Activated CD8-positive, alpha-beta memory T cell treated with anti-CD3 and anti-CD28 coated beads, Interleukin-2, amount 10 ng/mL, durations not matched to agents 7 days and 5 days (primary cell): ENCODE measurements around the gene FCAR. TPM values are rescaled to one million over a fixed set of nuclear protein-coding genes. Genes with fewer than 3 reads are reported as not detected.
"Not testable (repeated sequence)": the region's sequence is repeated elsewhere in the genome, so short reads cannot be mapped to it uniquely, and the experiment has no call there.

Source experiments
- ATAC-seq: fragments of 150-1000 bp; cut with Tn5 transposase; one replicate; pipeline ENCODE4 v1.10.0; 2021; ENCODE audit warnings: moderate library complexity
- CTCF ChIA-PET: fragments of 350-600 bp; sonication (Branson Sonifier 250); formaldehyde crosslinking; loops from one replicate; lab custom pipeline; 2021; ENCODE audit warnings: antibody characterized with exemption; lab: Charles Lee
- DNase-seq: peaks from one replicate; pipeline ENCODE4 v3.0.0-alpha.2; 2020
- H3K27ac Mint-ChIP-seq: one replicate; pipeline ENCODE4 v1.8.0; 2021; ENCODE audit warnings: mild to moderate bottlenecking, mixed read lengths
- H3K27me3 Mint-ChIP-seq: one replicate; pipeline ENCODE4 v1.8.0; 2021; ENCODE audit warnings: mixed read lengths
- H3K36me3 Mint-ChIP-seq: one replicate; pipeline ENCODE4 v1.8.0; 2021; ENCODE audit warnings: mild to moderate bottlenecking, mixed read lengths
- H3K4me1 Mint-ChIP-seq: one replicate; pipeline ENCODE4 v1.8.0; 2021; ENCODE audit warnings: mixed read lengths
- H3K4me3 Mint-ChIP-seq: one replicate; pipeline ENCODE4 v1.8.0; 2021; ENCODE audit warnings: mild to moderate bottlenecking, moderate library complexity, mixed read lengths
- H3K9me3 Mint-ChIP-seq: one replicate; pipeline ENCODE4 v1.8.0; 2022; ENCODE audit warnings: low read depth, mixed read lengths
- total RNA-seq, 2 experiments: library from RNA; stranded (reverse); gene quantifications; one replicate each; pipeline ENCODE4 v1.2.3, GENCODE V29; 2021

Gene FCAR
- total RNA-seq, 2 experiments from 2014 or later = not detected

DNA sequence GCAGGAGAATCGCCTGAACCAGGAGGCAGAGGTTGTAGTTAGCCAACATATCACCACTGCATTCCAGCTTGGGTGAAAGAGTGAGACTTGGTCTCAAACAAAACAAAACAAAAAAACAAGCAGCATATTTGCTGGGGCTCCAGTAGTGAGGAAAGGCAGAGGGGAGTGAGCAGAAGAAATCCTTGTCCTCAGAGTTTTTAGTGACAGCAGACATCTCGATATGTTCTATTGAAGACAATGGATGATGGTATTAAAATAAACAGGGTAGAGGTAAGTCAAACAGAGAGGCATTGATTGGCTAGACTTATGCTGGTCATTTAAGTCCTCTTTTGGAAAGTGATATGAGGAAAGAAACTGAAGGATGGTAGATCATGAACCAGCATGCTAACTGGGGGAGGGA, 54.3 kb downstream of the FCAR start:
- no peaks in the 10 kb centered on the region for H3K27me3 Mint-ChIP-seq
- no peak for DNase-seq
- H3K4me1 Mint-ChIP-seq = no peaks in the 10 kb centered on the region
- CTCF ChIA-PET = no interaction called here
- H3K36me3 Mint-ChIP-seq = peaks cover 5% of the 10 kb centered on the region
- no peak for ATAC-seq
- H3K9me3 Mint-ChIP-seq = peaks cover 14% of the 10 kb centered on the region
- no peak overlapping the region for H3K4me3 Mint-ChIP-seq
- no peak overlapping the region for H3K27ac Mint-ChIP-seq

DNA sequence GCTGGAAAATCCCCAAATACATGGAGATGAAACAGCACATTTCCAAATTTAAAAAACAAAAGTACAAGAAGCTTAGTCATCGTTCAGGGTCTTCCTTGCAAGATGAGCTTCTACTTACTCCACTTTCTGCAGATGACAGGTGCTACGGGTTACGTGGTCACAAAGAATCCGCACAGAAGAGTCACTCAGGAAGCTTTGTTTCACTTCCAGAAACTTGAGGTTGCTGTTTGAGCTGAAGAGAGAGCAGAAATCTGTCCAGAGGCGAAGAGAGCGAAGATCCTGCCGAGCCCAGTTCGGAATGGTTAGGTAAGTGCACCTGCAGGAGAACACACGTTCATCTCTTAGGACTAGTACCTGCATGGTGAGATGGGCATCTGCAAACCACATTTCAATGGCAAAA, 63.9 kb downstream of the FCAR start:
- DNase-seq = peak; percentile 66
- peaks cover 2% of the 10 kb centered on the region for H3K9me3 Mint-ChIP-seq
- H3K27ac Mint-ChIP-seq = peak overlapping the region; percentile 17
- peak; percentile 49 for ATAC-seq
- CTCF ChIA-PET = interaction anchor here (0.7 to 1.2 kb wide), 5 partner anchors 11 to 204 kb away, joined by 3 to 5 read pairs (median 3); partner anchors contain the start of gene RDH13
- H3K36me3 Mint-ChIP-seq = no peaks in the 10 kb centered on the region
- H3K4me3 Mint-ChIP-seq = peak overlapping the region; percentile 11
- peaks cover 15% of the 10 kb centered on the region for H3K4me1 Mint-ChIP-seq
- peaks cover 21% of the 10 kb centered on the region for H3K27me3 Mint-ChIP-seq

DNA sequence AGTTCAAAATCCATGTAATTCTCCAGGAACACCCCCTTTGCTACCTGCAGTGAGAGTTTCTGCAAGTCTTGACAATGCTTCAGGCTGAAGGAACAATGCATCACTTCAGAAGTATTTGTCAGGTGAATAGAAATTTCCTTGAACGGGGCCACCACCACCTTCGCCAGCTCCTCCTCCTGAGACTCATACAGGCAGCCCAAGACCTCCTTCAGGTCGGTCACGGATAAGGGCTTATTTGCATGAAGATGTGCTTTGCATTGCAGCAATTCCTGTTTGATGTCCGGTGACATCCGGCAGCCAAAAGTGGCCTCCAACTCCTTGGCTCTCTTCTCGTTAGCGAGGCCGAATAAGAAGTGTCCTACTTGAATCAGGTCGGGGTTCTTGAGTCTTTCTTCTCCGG, 64.9 kb downstream of the FCAR start:
- H3K36me3 Mint-ChIP-seq = no peaks in the 10 kb centered on the region
- DNase-seq (no peak), ATAC-seq (no peak)
- H3K27ac Mint-ChIP-seq = no peak overlapping the region
- H3K9me3 Mint-ChIP-seq = peaks cover 2% of the 10 kb centered on the region
- CTCF ChIA-PET = interaction anchor here (0.6 kb wide), 1 partner anchor 126 kb away, joined by 3 read pairs; no protein-coding TSS in a partner anchor
- H3K4me3 Mint-ChIP-seq = no peak overlapping the region
- H3K27me3 Mint-ChIP-seq = peaks cover 21% of the 10 kb centered on the region
- peaks cover 15% of the 10 kb centered on the region for H3K4me1 Mint-ChIP-seq

DNA sequence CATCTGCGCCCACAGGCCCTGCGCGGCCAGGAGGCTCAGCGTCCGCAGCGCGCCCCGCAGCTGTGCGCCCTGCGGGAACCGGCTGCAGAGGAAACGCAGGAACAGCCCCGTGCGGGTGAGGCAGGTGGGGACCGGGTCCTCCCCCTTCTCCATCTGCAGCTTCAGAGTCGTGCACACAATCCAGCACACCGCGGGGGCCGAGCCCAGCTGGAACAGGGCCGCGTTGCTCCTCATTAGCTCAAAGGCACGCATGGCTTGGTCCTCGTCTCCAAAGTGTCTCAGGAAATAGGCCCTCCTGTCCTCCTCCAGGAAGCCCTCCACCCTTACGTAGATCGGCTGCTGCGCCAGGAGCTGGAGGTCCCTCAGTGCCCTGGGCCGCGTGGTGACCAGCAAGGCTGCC, 65.5 kb downstream of the FCAR start:
- ATAC-seq, H3K9me3 Mint-ChIP-seq, DNase-seq, H3K27ac Mint-ChIP-seq, H3K36me3 Mint-ChIP-seq, H3K4me3 Mint-ChIP-seq: not testable (repeated sequence)
- H3K27me3 Mint-ChIP-seq = peaks cover 21% of the 10 kb centered on the region
- H3K4me1 Mint-ChIP-seq = peaks cover 15% of the 10 kb centered on the region
- CTCF ChIA-PET = interaction anchor here (0.6 kb wide), 1 partner anchor 125 kb away, joined by 3 read pairs; no protein-coding TSS in a partner anchor

Other genes starting within 250 kb of the FCAR start
- gene LILRB1, start 243.8 kb upstream of the FCAR start, total RNA-seq = 1 to 10 TPM; 3.0 to 4.0 TPM
- gene LILRB4, start 211.2 kb upstream of the FCAR start, total RNA-seq = not detected
- not detected for gene KIR3DL3, start 149.8 kb upstream of the FCAR start, total RNA-seq
- 1 to 10 TPM in 1 of 2 experiments, under 1 TPM in 1; 0.30 to 1.2 TPM for gene KIR2DL3, start 135.7 kb upstream of the FCAR start, total RNA-seq
- gene KIR2DL1, start 104.4 kb upstream of the FCAR start, total RNA-seq = under 1 TPM; 0.19 to 0.47 TPM
- under 1 TPM; 0.42 to 0.70 TPM for gene KIR2DL4, start 70.6 kb upstream of the FCAR start, total RNA-seq
- gene KIR3DL1, start 57.8 kb upstream of the FCAR start, total RNA-seq = 1 to 10 TPM in 1 of 2 experiments, under 1 TPM in 1; 0.28 to 1.0 TPM
- under 1 TPM; 0.30 to 0.99 TPM for gene KIR2DS4, start 41.6 kb upstream of the FCAR start, total RNA-seq
- gene KIR3DL2, start 23.8 kb upstream of the FCAR start, total RNA-seq = 1 to 10 TPM in 1 of 2 experiments, under 1 TPM in 1; 0.54 to 1.8 TPM
- 1 to 10 TPM in 1 of 2 experiments, under 1 TPM in 1; 0.80 to 2.5 TPM for gene NCR1, start 31.9 kb downstream of the FCAR start, total RNA-seq
- gene NLRP7, start 73.3 kb downstream of the FCAR start, total RNA-seq = not detected
- 10 to 100 TPM; 30.5 to 32.7 TPM for gene NLRP2, start 92.1 kb downstream of the FCAR start, total RNA-seq
- gene GP6, start 164.0 kb downstream of the FCAR start, total RNA-seq = under 1 TPM in 1 of 2 experiments, not detected in 1; 0.55 TPM
- 10 to 100 TPM; 18.9 to 23.9 TPM for gene RDH13, start 188.9 kb downstream of the FCAR start, total RNA-seq
- 1 to 10 TPM; 4.5 to 9.8 TPM for gene EPS8L1, start 201.6 kb downstream of the FCAR start, total RNA-seq
- 100 to 1,000 TPM; 134 to 144 TPM for gene PPP1R12C, start 243.4 kb downstream of the FCAR start, total RNA-seq